Measurements from ENCODE around the gene TM4SF4. TPM values are rescaled to one million over a fixed set of nuclear protein-coding genes. Genes with fewer than 3 reads are reported as not detected.

Gene TM4SF4
- total RNA-seq, 2 donors from 2014 or later: 1.1 to 4.5 TPM

DNA sequence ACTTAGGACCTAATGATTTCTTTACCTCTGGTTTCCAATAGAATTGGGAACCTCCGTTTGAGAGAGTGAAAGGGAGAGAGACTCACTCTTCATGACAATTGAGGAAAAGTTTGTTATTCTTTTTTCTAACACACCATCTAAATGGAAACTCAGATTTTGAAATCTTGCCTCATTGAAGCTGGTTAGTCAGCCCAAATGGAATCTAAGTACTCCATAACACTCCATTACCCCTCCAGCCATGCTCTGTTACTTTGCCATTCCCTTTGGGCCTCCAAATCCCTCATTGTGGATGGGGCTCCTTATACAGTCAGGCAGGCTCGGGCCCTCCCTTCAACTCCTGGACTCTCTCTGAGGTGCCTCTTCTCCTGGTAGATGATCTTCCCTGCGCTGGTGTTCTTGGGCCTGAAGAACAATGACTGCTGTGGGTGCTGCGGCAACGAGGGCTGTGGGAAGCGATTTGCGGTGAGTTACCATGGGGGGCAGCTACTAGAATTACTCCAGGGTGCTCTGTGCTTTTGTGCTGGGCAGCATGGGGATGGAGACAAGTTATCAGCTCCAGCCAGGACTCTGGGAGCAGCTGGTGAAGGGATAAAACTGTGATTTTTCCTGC lies 1.1 kb downstream of the TM4SF4 start:
- H3K27ac ChIP-seq: no peak overlapping the region
- TF ChIP-seq, protein P1, sequence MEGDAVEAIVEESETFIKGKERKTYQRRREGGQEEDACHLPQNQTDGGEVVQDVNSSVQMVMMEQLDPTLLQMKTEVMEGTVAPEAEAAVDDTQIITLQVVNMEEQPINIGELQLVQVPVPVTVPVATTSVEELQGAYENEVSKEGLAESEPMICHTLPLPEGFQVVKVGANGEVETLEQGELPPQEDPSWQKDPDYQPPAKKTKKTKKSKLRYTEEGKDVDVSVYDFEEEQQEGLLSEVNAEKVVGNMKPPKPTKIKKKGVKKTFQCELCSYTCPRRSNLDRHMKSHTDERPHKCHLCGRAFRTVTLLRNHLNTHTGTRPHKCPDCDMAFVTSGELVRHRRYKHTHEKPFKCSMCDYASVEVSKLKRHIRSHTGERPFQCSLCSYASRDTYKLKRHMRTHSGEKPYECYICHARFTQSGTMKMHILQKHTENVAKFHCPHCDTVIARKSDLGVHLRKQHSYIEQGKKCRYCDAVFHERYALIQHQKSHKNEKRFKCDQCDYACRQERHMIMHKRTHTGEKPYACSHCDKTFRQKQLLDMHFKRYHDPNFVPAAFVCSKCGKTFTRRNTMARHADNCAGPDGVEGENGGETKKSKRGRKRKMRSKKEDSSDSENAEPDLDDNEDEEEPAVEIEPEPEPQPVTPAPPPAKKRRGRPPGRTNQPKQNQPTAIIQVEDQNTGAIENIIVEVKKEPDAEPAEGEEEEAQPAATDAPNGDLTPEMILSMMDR (IDR thresholded peaks at IDR 0.05): no peak
- no peaks in the 10 kb centered on the region for H3K27me3 ChIP-seq
- H3K4me1 ChIP-seq: peaks cover 19% of the 10 kb centered on the region
- H3K4me3 ChIP-seq: no peak overlapping the region
- H3K36me3 ChIP-seq: no peaks in the 10 kb centered on the region
- no peak for DNase-seq
- no peak overlapping the region for H3K9ac ChIP-seq (ENCODE audit: low read depth in 2 of 2, low read length in 2 of 2)
- intact Hi-C loops (cut with DNase I): no loop called here
- H3K9me3 ChIP-seq: no peaks in the 10 kb centered on the region

DNA sequence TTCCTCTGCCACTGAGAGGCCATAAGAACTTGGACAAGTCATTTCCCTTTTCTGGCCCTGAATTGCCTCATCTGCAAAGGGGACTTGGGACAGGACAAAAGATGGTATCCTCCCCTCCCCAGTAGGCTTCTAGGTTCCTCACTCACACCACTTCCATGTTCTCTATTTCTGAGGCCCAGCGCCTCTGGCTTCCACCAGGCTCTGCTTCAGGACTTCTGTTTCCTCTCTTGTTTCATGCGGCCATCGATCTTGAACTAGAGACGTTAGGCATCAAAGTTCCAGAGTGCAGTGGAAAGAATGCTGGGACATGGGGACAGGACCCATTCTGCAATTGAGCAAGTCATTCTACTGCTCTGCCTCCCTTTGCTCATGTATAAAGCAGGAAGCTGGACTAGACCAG lies 1.7 kb downstream of the TM4SF4 start:
- H3K4me1 ChIP-seq: peaks cover 19% of the 10 kb centered on the region
- intact Hi-C loops (cut with DNase I): no loop called here

DNA sequence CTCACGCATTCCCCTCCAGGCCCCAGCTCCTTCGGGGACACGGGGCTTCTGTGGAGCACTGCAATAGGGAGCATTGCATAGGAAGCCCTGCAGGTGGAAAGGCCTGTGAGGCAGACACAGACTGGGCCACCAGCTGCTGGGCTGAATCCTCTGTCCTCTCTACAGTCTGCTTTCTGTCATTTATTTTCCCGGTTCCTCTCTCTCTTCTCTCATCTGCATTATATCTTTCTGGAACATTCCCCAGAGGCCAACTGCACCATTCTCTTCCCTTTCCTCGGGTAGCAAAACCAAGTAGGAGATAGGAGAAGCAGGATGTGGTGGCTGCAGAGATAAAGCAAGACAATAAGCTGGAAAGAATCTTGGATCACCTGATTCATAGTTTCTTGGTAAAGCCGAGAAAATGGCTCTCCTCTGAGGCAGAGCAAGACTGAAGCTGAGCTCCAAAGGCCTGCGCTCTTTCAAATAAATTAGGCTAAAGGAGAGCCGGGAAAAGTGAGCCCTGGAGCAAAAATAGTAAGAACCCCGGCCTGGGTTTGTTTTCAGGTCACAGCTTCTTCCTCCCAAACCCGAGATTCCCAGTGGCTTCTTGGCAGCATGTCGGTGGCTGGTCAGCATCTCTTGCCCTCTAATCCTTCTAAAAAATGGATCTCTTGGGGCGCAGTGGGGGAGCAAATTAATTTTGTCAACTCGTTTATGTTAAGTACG lies 5.3 kb downstream of the TM4SF4 start:
- no peak overlapping the region for H3K9ac ChIP-seq (ENCODE audit: low read depth in 2 of 2, low read length in 2 of 2)
- no peaks in the 10 kb centered on the region for H3K4me1 ChIP-seq
- TF ChIP-seq, protein P1 (IDR thresholded peaks at IDR 0.05): no peak
- no peak for DNase-seq
- H3K9me3 ChIP-seq: no peaks in the 10 kb centered on the region
- H3K27ac ChIP-seq: no peak overlapping the region
- no peaks in the 10 kb centered on the region for H3K36me3 ChIP-seq
- intact Hi-C loops (cut with DNase I): loop anchor here (2.0 to 10.0 kb wide), 3 partner anchors 87 to 355 kb away; partner anchors contain the start of gene HPS3
- no peaks in the 10 kb centered on the region for H3K27me3 ChIP-seq
- H3K4me3 ChIP-seq: no peak overlapping the region

More for the DNA sequence above, 1.7 kb downstream of the TM4SF4 start:
- DNase-seq: no peak
- TF ChIP-seq, protein P1 (IDR thresholded peaks at IDR 0.05): no peak
- H3K36me3 ChIP-seq: no peaks in the 10 kb centered on the region
- H3K27ac ChIP-seq: no peak overlapping the region
- H3K4me3 ChIP-seq: no peak overlapping the region
- no peaks in the 10 kb centered on the region for H3K9me3 ChIP-seq
- H3K9ac ChIP-seq (ENCODE audit: low read depth in 2 of 2, low read length in 2 of 2): no peak overlapping the region
- no peaks in the 10 kb centered on the region for H3K27me3 ChIP-seq

DNA sequence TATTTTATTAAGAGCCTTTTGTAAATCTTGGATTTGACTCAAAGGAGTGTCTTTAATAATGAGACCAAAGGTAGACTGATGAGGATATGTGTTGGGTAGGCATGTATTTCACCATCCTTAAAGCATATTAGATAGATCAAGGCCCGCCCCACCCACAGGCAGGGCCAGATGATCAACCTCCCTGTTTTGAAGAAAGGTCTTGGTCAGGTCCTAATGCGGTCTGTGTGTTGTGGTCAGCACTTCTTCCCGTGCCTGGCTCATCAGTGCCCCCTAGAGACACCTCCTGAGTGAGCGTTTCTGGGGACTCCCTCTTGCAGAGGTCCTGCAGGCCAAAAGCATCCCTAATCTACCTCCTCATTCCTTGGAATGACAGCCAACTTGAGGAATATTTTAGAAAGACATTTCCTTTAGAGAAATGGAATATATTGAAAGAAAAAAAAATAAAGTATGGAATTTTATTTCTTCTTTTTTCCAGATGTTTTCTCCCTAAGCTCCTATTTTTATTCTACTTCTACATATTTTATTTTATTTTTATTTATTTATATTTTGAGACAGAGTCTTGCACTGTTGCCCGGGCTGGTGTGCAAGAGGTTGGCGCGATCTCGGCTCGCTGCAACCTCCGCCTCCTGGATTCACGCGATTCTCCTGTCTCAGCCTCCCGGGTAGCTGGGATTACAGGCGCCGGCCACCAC lies 6.0 kb downstream of the TM4SF4 start:
- no peaks in the 10 kb centered on the region for H3K4me1 ChIP-seq
- TF ChIP-seq, protein P1 (IDR thresholded peaks at IDR 0.05): peak; percentile 86
- no peaks in the 10 kb centered on the region for H3K9me3 ChIP-seq
- H3K9ac ChIP-seq (ENCODE audit: low read depth in 2 of 2, low read length in 2 of 2): no peak overlapping the region
- H3K27me3 ChIP-seq: no peaks in the 10 kb centered on the region
- intact Hi-C loops (cut with DNase I): loop anchor here (2.0 to 10.0 kb wide), 3 partner anchors 88 to 356 kb away; partner anchors contain the start of gene HPS3
- no peak overlapping the region for H3K4me3 ChIP-seq
- no peak overlapping the region for H3K27ac ChIP-seq
- no peaks in the 10 kb centered on the region for H3K36me3 ChIP-seq
- DNase-seq: peak; percentile 86

DNA sequence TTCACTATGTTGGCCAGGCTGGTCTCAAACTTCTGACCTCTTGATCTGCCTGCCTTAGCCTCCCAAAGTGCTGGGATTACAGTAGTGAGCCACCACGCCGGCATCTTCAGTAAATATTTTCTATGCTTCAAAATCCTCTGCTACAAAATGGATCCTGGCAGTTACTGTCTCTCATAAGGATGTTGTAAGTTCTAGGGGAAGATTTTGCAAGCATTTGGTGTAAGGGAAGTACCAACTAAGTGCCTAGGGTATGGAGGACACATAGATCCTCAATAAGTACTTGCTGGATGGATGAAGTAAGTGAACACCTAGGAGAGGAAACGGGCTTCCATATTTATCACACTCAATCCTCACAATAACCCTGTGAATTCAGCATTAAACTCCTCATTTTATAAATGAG lies 6.6 kb downstream of the TM4SF4 start:
- Histone ChIP-seq H3K4me3 (no peak overlapping the region), H3K9ac (ENCODE audit: low read depth in 2 of 2, low read length in 2 of 2) (no peak overlapping the region), H3K27ac (no peak overlapping the region), H3K36me3 (no peaks in the 10 kb centered on the region), H3K27me3 (no peaks in the 10 kb centered on the region), H3K4me1 (no peaks in the 10 kb centered on the region), H3K9me3 (no peaks in the 10 kb centered on the region)
- DNase-seq: no peak
- TF ChIP-seq, protein P1 (IDR thresholded peaks at IDR 0.05): no peak
- intact Hi-C loops (cut with DNase I): loop anchor here (2.0 to 10.0 kb wide), 3 partner anchors 88 to 356 kb away; partner anchors contain the start of gene HPS3
